Neural progenitor cell (in vitro differentiated cells): ENCODE results near the gene FLT3.

Experiments used
- EZH2 ChIP-seq: fragments of 200-600 bp; sonication (generic); IDR thresholded peaks from 2 replicates; pipeline ENCODE4 v1.6.1; 2017; ENCODE audit warnings: antibody characterized with exemption, mild to moderate bottlenecking, moderate library complexity
- TF ChIP-seq, protein P1 (sequence below): fragments of 200-600 bp; sonication (generic); IDR thresholded peaks from 2 replicates; pipeline ENCODE4 v1.5.1; 2017; ENCODE audit warnings: antibody characterized with exemption, mild to moderate bottlenecking

- TF ChIP-seq, protein P1, sequence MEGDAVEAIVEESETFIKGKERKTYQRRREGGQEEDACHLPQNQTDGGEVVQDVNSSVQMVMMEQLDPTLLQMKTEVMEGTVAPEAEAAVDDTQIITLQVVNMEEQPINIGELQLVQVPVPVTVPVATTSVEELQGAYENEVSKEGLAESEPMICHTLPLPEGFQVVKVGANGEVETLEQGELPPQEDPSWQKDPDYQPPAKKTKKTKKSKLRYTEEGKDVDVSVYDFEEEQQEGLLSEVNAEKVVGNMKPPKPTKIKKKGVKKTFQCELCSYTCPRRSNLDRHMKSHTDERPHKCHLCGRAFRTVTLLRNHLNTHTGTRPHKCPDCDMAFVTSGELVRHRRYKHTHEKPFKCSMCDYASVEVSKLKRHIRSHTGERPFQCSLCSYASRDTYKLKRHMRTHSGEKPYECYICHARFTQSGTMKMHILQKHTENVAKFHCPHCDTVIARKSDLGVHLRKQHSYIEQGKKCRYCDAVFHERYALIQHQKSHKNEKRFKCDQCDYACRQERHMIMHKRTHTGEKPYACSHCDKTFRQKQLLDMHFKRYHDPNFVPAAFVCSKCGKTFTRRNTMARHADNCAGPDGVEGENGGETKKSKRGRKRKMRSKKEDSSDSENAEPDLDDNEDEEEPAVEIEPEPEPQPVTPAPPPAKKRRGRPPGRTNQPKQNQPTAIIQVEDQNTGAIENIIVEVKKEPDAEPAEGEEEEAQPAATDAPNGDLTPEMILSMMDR, result no peak
- TF ChIP-seq EZH2, result no peak
These were observed 128.4 kb downstream of the FLT3 start for GRCh38 chr13:27971776-27972477.
